Pancreas (tissue), 10 donors: ENCODE measurements around the gene TPSB2. TPM values are rescaled to one million over a fixed set of nuclear protein-coding genes. Genes with fewer than 3 reads are reported as not detected.

ENCODE experiments used
- ATAC-seq, 4 donors: fragments of 200-7000 bp; cut with Tn5 transposase; one replicate each; pipeline versions ENCODE4 v1.8.0 to v1.9.1; 2020; ENCODE audit warnings: mild to moderate bottlenecking in 4 of 4, moderate library complexity in 4 of 4
- DNase-seq, 6 donors: peaks; one replicate each; pipeline ENCODE4 v3.0.0-alpha.2; 2020
- FAIRE-seq: peaks from 2 replicates; lab custom pipeline; 2012; peaks lifted over from hg19 to GRCh38; lab: Jason Lieb, UNC
- H3K27ac ChIP-seq, 4 donors: fragments of 200-600 bp; sonication (generic); 1 replicate in 3 of 4; 2 replicates in 1 of 4; pipeline versions ENCODE4 v1.5.0 to v1.8.0; 2020
- H3K27me3 ChIP-seq, 4 donors: fragments of 200-600 bp; one replicate each; pipeline ENCODE4 v1.8.0; 2021
- H3K36me3 ChIP-seq, 3 donors: fragments of 200-600 bp; sonication (generic) in 1 of 3; one replicate each; pipeline versions ENCODE4 v1.5.0 to v1.8.0; 2020 to 2021
- H3K4me1 ChIP-seq, 3 donors: fragments of 200-600 bp; one replicate each; pipeline ENCODE4 v1.8.0; 2021
- H3K4me3 ChIP-seq, 4 donors: fragments of 200-600 bp; sonication (generic) in 2 of 4; one replicate each; pipeline versions ENCODE4 v1.5.0 to v1.8.0; 2020 to 2021
- H3K9me3 ChIP-seq, 4 donors: fragments of 200-600 bp; one replicate each; pipeline ENCODE4 v1.8.0; 2021
- CTCF ChIP-seq, 4 donors: fragments of 200-600 bp; sonication (generic) in 3 of 4; IDR thresholded peaks; one replicate each; pipeline versions ENCODE4 v1.5.0 to v1.8.0; 2021; ENCODE audit warnings: antibody characterized with exemption in 4 of 4
- WGBS, 2 donors: extraction: QIAGEN DNeasy Blood & Tissue Kit; methylation state at CpG; one replicate each; pipeline ENCODE4 v1.1.7; 2013; 5-methylcytosine and 5-hydroxymethylcytosine counted together
- intact Hi-C, 3 donors: fragments of 100-400 bp; cut with DNase I; formaldehyde crosslinking; loops; one replicate each; pipeline versions ENCODE4 v1.11.1 to v1.14.2; 2022
- polyA plus RNA-seq, 2 donors: library from polyadenylated mRNA; stranded (reverse); fragments of 200-250 nt; gene quantifications; one replicate each; pipeline ENCODE4 v1.2.3, GENCODE V29; 2013
- total RNA-seq, 6 donors: library from RNA; stranded (reverse); fragmentation: NEBNext Ultra II Directional in 4 of 6; extraction: Animal tissue kit (Norgen Biotek cat#: 25700) in 4 of 6; gene quantifications; one replicate each; pipeline versions ENCODE4 v1.2.1 to v1.2.4, GENCODE V29; 2021 to 2023
- donor health status: healthy with polysubstance abuse.
- donor health status: DM: no; HTN: no; CAD: no; lungs with moderate emphysema.
- donor health status: DM: no; HTN: no; CAD: no.
- donor health status: control.
- donor health status: control.
- donor health status: Bipolar disorder and iron deficiency.
- donor health status: DM: yes; HTN: yes; CAD: no.
- donor health status: DM: no; HTN: no; CAD: no.
- donor health status: DM: no; HTN: no; CAD: no.
- donor health status: DM: yes; HTN: yes; CAD: no.

TPSB2 gene
- total and polyA plus RNA-seq, 8 donors, result 0.69 to 12.2 (median 4.9) TPM

GRCh38 chr16:1181404-1182315, 48.3 kb downstream of the TPSB2 start:
- H3K27ac ChIP-seq, result peak overlapping the region; percentile 43 to 67 (median 60)
- H3K4me3 ChIP-seq, result no peak overlapping the region
- FAIRE-seq, result no peak
- no peaks in the 10 kb centered on the region for H3K27me3 ChIP-seq
- 44 to 55% methylated on average over 39 of the region's 39 CpGs for WGBS, 2 donors
- no peaks in the 10 kb centered on the region for H3K9me3 ChIP-seq
- H3K36me3 ChIP-seq, result no peaks in the 10 kb centered on the region
- intact Hi-C loops, result no loop called here
- ATAC-seq, result peak; percentile 18 to 34 (median 24)
- DNase-seq, result no peak
- TF ChIP-seq CTCF (IDR thresholded peaks at IDR 0.05), result no peak
- H3K4me1 ChIP-seq, result peaks cover 0 to 7% (median 5%) of the 10 kb centered on the region in 3 donors

- H3K27me3 ChIP-seq, result no peaks in the 10 kb centered on the region
- DNase-seq (no peak), ATAC-seq (peak in 1 of 4 donors; percentile 2), FAIRE-seq (no peak)
- no peak overlapping the region for H3K4me3 ChIP-seq
- H3K36me3 ChIP-seq, result no peaks in the 10 kb centered on the region
- H3K9me3 ChIP-seq, result no peaks in the 10 kb centered on the region
- no peak for TF ChIP-seq CTCF (IDR thresholded peaks at IDR 0.05)
- peaks cover 0 to 7% (median 5%) of the 10 kb centered on the region in 3 donors for H3K4me1 ChIP-seq
- peak overlapping the region in 2 of 4 donors; percentile 43 to 67 for H3K27ac ChIP-seq
- intact Hi-C loops, result no loop called here
- WGBS, 2 donors, result 58 to 72% methylated on average over 30 to 38 of the region's 38 CpGs
These were observed 49.2 kb downstream of the TPSB2 start for GRCh38 chr16:1180549-1181403.

Other genes with a start within 250 kb of the TPSB2 start
- 1 to 10 TPM in 1 of 6 donors, under 1 TPM in 5; 0.54 to 1.3 (median 0.75) TPM for gene SOX8, start 248.4 kb downstream of the TPSB2 start, total RNA-seq
- 1 to 10 TPM; 3.5 to 5.5 TPM for gene SOX8, start 248.4 kb downstream of the TPSB2 start, polyA plus RNA-seq
- under 1 TPM in 5 of 6 donors, not detected in 1; 0.12 to 0.38 (median 0.24) TPM for gene SSTR5, start 157.4 kb downstream of the TPSB2 start, total RNA-seq
- gene SSTR5, start 157.4 kb downstream of the TPSB2 start, polyA plus RNA-seq, result 1 to 10 TPM; 1.2 TPM
- gene C1QTNF8, start 133.9 kb downstream of the TPSB2 start, total RNA-seq, result not detected
- under 1 TPM in 1 of 2 donors, not detected in 1; 0.23 TPM for gene C1QTNF8, start 133.9 kb downstream of the TPSB2 start, polyA plus RNA-seq
- 1 to 10 TPM; 2.5 to 5.4 (median 3.6) TPM for gene CACNA1H, start 77.1 kb downstream of the TPSB2 start, total RNA-seq
- gene CACNA1H, start 77.1 kb downstream of the TPSB2 start, polyA plus RNA-seq, result 10 to 100 TPM; 12.8 to 20.5 TPM
- gene TPSG1, start 4.9 kb downstream of the TPSB2 start, total RNA-seq, result under 1 TPM in 1 of 6 donors, not detected in 5; 0.26 TPM
- gene TPSG1, start 4.9 kb downstream of the TPSB2 start, polyA plus RNA-seq, result under 1 TPM in 1 of 2 donors, not detected in 1; 0.12 TPM
- gene TPSAB1, start 10.5 kb upstream of the TPSB2 start, total RNA-seq, result 10 to 100 TPM in 1 of 6 donors, 1 to 10 TPM in 5; 1.1 to 17.0 (median 4.9) TPM
- 10 to 100 TPM in 1 of 2 donors, 1 to 10 TPM in 1; 1.3 to 14.5 TPM for gene TPSAB1, start 10.5 kb upstream of the TPSB2 start, polyA plus RNA-seq
- under 1 TPM in 1 of 6 donors, not detected in 5; 0.61 TPM for gene TPSD1, start 25.9 kb upstream of the TPSB2 start, total RNA-seq
- gene TPSD1, start 25.9 kb upstream of the TPSB2 start, polyA plus RNA-seq, result under 1 TPM; 0.19 to 0.26 TPM
- 10 to 100 TPM; 30.0 to 57.9 (median 36.1) TPM for gene UBE2I, start 79.5 kb upstream of the TPSB2 start, total RNA-seq
- 10 to 100 TPM; 35.3 to 42.0 TPM for gene UBE2I, start 79.5 kb upstream of the TPSB2 start, polyA plus RNA-seq
- 10 to 100 TPM in 3 of 6 donors, 1 to 10 TPM in 3; 2.1 to 13.1 (median 9.4) TPM for gene BAIAP3, start 103.5 kb upstream of the TPSB2 start, total RNA-seq
- gene BAIAP3, start 103.5 kb upstream of the TPSB2 start, polyA plus RNA-seq, result 100 to 1,000 TPM in 1 of 2 donors, 10 to 100 TPM in 1; 47.4 to 110 TPM
- 10 to 100 TPM; 22.2 to 32.3 (median 29.4) TPM for gene TSR3, start 121.7 kb upstream of the TPSB2 start, total RNA-seq
- gene TSR3, start 121.7 kb upstream of the TPSB2 start, polyA plus RNA-seq, result 10 to 100 TPM; 34.1 to 40.9 TPM
- 10 to 100 TPM; 28.0 to 51.5 (median 36.2) TPM for gene GNPTG, start 121.7 kb upstream of the TPSB2 start, total RNA-seq
- gene GNPTG, start 121.7 kb upstream of the TPSB2 start, polyA plus RNA-seq, result 10 to 100 TPM; 58.2 to 75.3 TPM
- gene UNKL, start 184.5 kb upstream of the TPSB2 start, total RNA-seq, result 10 to 100 TPM in 3 of 6 donors, 1 to 10 TPM in 3; 4.4 to 22.1 (median 10.2) TPM
- 10 to 100 TPM in 1 of 2 donors, 1 to 10 TPM in 1; 7.6 to 15.2 TPM for gene UNKL, start 184.5 kb upstream of the TPSB2 start, polyA plus RNA-seq
- gene UQCC4, start 190.6 kb upstream of the TPSB2 start, total RNA-seq, result 1 to 10 TPM; 2.2 to 4.7 (median 4.3) TPM
- gene UQCC4, start 190.6 kb upstream of the TPSB2 start, polyA plus RNA-seq, result 10 to 100 TPM in 1 of 2 donors, 1 to 10 TPM in 1; 8.3 to 14.4 TPM
- under 1 TPM in 2 of 6 donors, not detected in 4; 0.16 to 0.23 TPM for gene PERCC1, start 200.9 kb upstream of the TPSB2 start, total RNA-seq
- gene PERCC1, start 200.9 kb upstream of the TPSB2 start, polyA plus RNA-seq, result not detected
- gene CCDC154, start 214.4 kb upstream of the TPSB2 start, total RNA-seq, result 1 to 10 TPM in 3 of 6 donors, under 1 TPM in 3; 0.59 to 3.2 (median 1.2) TPM
- gene CCDC154, start 214.4 kb upstream of the TPSB2 start, polyA plus RNA-seq, result 1 to 10 TPM; 7.7 to 7.8 TPM
- gene CLCN7, start 244.8 kb upstream of the TPSB2 start, total RNA-seq, result 10 to 100 TPM; 31.0 to 56.1 (median 34.3) TPM
- 10 to 100 TPM; 41.9 to 91.2 TPM for gene CLCN7, start 244.8 kb upstream of the TPSB2 start, polyA plus RNA-seq